Stimulated activated CD4-positive, alpha-beta T cell treated with anti-CD3 and anti-CD28 coated beads, Interleukin-4, amount 100 ng/mL, for 1 hour (primary cell): ENCODE measurements around the gene KCNJ11.
"Not testable (repeated sequence)": the region's sequence is repeated elsewhere in the genome, so short reads cannot be mapped to it uniquely, and the experiment has no call there.

Source experiments
- DNase-seq: peaks from one replicate; pipeline ENCODE4 v3.0.0-alpha.2; 2020

The KCNJ11 gene

DNA sequence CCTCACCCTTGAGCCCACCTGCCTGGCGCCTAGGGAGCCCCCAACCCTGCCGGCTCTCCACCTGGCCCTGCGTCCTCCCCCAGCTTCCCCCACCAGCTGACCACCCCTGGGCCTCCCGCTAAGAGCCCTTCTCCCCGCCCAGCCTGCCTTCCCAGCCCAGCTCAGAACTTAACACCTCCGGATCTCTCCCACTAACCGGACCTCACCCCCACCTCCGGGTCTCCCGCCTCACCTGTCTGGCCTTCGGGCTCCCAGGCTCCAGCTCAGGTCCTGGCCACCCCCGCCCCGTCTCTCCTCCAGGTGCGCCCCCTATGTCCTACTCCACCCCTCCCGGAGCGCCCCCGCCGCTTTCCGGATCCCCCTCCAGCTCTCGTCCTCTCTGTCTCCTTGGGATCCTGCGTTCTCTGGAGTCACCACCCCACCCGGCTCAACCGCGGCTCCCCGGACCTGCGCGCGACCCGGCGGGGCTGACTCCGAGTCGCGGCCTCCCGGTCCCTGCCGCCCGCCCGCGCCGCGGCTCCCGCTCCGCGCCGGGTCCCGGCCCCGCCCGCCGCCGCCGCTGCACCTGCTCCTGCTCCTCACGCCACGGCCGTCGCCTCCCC is at the start of gene KCNJ11:
Gene KCNJ11 (minus strand): TSS at position 51 of the 602 bp plus-strand sequence. CDS start 568 bp downstream, outside the sequence.
- no peak for DNase-seq

GRCh38 chr11:17437366-17437765 is 48.9 kb upstream of the KCNJ11 start:
- no peak for DNase-seq

GRCh38 chr11:17434108-17434507 is 45.6 kb upstream of the KCNJ11 start:
- no peak for DNase-seq

- no peak for DNase-seq
Measured at GRCh38 chr11:17432002-17432401, 43.5 kb upstream of the KCNJ11 start.

DNA sequence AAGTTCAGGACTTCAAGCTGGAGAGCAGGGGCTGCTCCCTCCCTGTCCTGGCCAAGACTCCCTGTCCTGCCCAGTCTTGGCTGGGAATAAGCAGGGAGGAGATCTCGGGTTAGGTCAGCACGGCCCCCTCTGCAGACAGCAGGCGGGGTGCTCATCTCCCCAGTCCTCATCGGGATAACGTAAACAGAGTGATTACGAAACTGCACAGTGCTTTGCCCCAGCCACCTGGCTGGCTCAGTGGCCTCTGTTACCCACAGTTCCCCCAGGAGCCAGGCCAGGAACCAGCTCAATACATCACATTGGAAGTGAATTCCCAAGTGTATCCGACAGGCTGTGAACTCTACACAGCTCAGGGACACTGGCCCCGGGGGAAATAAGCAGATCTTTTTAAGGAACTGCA is 42.7 kb upstream of the KCNJ11 start:
- no peak for DNase-seq

DNA sequence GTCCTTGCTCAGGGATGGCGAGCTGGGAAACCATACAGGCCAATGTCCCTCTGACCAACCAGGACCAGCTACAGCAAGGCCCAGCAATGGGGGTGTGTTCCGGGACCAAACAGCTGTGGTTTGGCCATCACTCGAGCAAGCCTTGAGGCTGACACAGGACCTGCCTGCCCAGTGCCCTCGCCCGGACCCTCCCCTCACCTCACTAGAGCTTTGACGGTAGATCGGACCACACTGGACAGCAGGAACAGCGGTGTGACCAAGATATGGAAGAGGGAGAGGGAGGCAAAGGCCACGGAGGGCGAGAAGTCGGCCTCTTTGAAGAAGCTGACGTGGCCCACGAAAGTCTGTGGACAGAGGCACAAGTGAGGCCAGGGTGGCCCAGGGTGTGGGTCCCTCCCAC is 42.2 kb upstream of the KCNJ11 start:
- no peak for DNase-seq

GRCh38 chr11:17428925-17429324 is 40.5 kb upstream of the KCNJ11 start:
- DNase-seq: no peak

DNA sequence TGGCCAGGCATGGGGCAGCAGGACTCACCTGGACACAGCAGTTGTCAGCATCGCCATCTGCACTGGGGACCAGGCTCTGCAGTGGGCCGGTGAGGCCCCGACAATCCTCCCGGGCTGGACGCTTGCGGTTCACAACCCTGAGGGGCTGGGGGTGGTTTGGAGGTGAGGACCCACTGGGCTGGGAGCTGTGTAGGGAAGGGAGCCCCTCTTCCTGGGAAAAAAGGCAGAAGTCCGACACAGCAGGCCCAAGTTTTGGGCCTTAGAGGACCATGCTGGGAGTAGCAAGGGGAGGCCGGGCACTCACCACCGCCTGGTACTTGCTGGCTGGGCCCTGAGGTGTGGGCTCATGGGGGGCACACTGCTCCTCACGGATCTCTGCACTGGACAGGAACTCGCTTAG is 39.8 kb upstream of the KCNJ11 start:
- DNase-seq: no peak

- DNase-seq: not testable (repeated sequence)
Measured at GRCh38 chr11:17426233-17426632, 37.8 kb upstream of the KCNJ11 start.

DNA sequence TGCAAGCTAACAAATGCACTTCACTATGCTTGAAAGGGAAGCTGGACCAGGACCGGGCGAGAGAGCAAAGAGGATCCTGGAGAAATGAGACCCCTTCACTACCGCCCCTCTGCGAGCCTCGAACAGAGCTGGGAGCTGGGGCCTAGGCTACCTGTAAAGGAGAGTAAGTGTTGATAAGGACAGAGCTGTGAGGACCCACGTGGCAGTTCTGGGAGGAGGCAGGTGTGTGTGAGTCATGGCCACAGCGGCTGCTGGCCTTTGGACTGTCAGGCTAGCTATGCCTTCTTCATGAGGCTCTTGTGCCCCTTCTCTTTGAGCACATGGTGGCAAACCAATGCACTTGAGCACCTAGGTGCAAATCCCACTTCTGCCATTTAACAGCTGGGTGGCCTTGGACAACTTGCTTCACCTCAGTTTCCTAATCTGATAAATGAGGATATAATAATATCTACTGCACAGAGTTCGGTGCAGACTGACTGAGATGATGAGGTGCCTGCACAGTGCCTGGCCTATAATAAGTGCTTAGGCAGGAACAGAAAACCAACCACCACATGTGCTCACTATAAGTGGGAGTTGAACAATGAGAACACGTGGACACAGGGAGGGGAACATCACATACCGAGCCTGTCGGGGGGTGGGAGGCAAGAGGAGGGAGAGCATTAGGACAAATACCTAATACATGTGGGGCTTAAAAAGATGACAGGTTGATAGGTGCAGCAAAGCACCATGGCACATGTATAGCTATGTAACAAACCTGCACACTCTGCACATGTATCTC is 35.3 kb upstream of the KCNJ11 start:
- DNase-seq: no peak

DNA sequence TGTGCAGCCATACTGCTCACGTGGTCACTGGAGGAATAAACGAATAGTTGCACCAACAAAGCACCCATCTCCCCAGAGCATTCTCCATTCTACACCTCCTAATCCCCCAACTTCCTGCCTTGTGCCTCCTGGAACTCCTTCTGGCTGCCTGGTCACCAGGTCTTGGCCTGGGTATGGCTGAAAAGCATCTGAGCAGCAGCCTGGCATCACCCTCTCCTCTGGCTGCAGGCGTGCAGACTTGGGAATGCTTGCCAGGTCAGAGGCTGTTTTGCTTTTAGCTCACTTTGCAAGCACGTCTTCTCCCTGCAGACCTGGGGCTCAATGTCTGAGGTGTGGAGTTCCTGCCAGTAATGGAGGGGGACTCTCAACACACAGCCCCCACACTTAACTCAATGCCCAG is 33.3 kb upstream of the KCNJ11 start:
- DNase-seq: no peak

GRCh38 chr11:17418444-17419081 is 30.1 kb upstream of the KCNJ11 start:
- DNase-seq: no peak

DNA sequence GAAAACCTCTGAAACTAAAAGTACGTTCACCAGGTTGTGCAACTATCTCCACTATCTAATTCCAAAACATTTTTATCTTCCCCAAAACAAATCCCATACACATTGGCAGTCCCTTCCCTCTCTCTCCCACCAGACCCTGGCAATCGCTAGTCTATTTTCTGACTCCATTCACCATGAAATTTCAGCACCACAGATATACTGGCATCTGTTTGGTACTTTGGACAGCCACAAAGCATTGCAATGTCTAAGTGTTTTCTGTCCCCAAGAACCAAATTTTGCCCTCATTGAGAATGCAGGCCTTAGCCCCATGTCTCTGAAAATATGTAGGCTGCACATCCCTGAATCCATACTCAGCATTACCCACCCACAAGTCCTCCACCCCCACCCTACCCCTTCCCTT is 28.0 kb upstream of the KCNJ11 start:
- DNase-seq: no peak

DNA sequence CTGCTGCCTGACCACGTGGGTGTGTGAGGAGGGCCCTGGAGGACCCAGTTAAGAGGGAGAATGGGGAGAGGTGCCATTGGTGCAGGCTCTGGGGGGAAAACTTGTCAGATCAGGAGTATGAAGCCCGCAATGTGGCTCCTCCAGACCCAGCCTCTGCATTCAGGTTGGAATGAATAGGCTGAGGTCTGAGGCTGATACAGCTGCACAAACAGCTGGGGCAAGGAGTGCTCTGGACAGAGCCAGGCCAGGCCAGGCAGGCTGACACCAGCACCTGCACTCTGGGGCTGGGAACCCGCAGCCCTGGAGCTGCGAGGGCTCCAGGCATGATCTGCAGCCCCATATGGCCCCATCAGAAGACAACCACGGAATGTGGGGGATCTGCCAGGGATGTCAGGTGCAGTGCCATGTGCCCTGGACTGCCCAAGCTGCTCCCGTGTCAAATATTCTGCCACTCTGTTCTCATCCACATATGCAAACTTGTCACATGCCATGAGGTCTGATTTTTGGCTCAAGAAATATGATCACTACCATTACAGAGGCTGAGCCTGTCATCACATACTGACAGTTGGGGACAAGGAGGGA is 27.2 kb upstream of the KCNJ11 start:
- DNase-seq: no peak

GRCh38 chr11:17414992-17415391 is 26.5 kb upstream of the KCNJ11 start:
- no peak for DNase-seq

GRCh38 chr11:17414317-17414737 is 25.9 kb upstream of the KCNJ11 start:
- no peak for DNase-seq

GRCh38 chr11:17413414-17414316 is 25.2 kb upstream of the KCNJ11 start:
- no peak for DNase-seq

DNA sequence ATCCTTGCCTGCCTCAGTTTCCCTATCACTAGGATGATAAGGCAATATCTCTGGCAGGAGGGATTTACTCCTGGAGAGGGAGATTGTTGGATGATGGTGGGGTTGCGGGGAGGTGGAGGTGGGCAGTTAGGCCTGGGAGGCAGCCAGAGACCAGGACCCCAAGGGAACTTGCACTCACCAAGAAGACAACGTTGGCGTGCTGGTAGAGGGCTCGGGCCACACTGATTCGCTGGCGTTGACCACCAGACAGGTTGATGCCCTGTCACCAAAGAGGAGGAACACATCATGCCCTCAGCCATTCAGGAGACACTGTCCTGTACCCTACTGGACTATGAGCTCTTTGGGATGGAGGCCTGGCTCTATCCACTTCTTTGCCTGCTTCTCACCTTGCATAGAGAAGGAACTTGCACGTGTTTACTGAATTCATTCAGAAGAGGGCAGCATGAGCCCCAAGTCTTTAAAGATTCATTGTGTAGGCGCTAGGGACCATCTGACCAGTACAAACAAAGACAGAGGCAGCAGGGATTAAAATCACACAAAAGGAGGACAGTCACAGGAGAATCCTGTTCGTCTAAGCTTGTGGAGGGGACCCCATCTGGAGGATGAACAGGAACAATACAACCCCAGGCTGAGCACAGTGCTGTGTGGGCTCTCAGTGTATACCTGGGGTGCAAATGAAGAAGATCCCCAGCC is 24.2 kb upstream of the KCNJ11 start:
- DNase-seq: no peak

- DNase-seq: no peak
Measured at GRCh38 chr11:17411418-17411817, 23.0 kb upstream of the KCNJ11 start.

DNA sequence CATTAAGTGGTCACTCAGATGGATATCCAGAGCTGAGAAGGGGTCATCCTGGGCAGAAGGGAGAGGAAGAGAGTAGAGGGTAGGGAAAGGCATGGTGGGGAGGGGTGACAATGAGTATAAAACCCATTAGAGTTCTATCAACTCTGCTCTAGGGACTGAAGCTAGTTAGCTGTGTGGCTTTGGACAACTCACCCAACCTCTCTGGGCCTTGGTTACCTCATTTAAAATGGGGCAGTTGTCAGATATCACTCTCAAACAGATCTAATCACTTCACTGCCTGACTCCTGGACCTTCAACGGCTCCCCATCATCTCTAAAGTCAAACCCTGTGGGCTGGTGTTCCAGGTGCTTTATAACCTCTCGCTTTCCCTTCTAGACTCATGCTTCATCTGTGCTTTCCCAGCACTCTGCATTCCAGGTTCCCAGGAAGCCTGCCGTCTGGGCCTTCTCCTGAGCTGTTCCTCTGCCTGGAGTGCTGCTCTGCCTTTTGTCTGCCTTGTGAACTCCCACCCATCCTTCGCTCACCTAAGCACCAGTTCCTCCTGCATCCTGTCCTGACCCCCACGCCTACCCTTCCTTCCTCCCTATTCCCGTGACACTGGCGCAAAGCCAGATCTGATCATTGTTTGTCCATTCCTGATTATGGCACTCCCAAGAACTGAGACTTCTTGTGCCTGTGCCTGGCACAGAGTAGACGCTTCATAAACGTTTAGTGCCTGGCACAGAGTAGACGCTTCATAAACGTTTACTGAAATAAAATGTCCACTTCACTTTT is 22.3 kb upstream of the KCNJ11 start:
- no peak for DNase-seq

- no peak for DNase-seq
Measured at GRCh38 chr11:17408641-17409040, 20.2 kb upstream of the KCNJ11 start.
